H1 (cell line): ENCODE results near the gene PXDN. TPM values are rescaled to one million over a fixed set of nuclear protein-coding genes. Genes with fewer than 3 reads are reported as not detected.

Experiments used
- CTCF ChIA-PET: fragments of 300-600 bp; sonication (Branson Sonifier 250); formaldehyde crosslinking; loops from one replicate; lab custom pipeline; 2021; ENCODE audit not compliant: partially characterized antibody; lab: Charles Lee
- POLR2A ChIA-PET: fragments of 300-600 bp; sonication (Branson Sonifier 250); formaldehyde crosslinking; loops from one replicate; lab custom pipeline; 2021; ENCODE audit warnings: inconsistent platforms; ENCODE audit not compliant: partially characterized antibody; lab: Charles Lee
- DNase-seq, 2 experiments: peaks; one replicate each; pipeline versions ENCODE4 v3.0.0 to v3.0.0-alpha.2; 2010 to 2022; ENCODE audit warnings: low spot score in 2 of 2, low read depth in 1 of 2, mixed read lengths in 1 of 2
- FAIRE-seq: peaks from 2 replicates; lab custom pipeline; 2011; peaks lifted over from hg19 to GRCh38; lab: Jason Lieb, UNC
- H2AFZ ChIP-seq: 2 replicates; pipeline ENCODE4 v1.8.1; 2012; ENCODE audit warnings: low read length, inconsistent platforms
- H2AK5ac ChIP-seq: 2 replicates; pipeline ENCODE4 v1.6.1; 2013; ENCODE audit warnings: low read depth, low read length
- H2BK120ac ChIP-seq: replicated peaks from 2 replicates; pipeline ENCODE3; 2013; ENCODE audit warnings: low read depth, low read length, inconsistent platforms
- H2BK12ac ChIP-seq: 2 replicates; pipeline ENCODE4 v1.6.1; 2013; ENCODE audit warnings: low read depth, low read length
- H2BK15ac ChIP-seq: 2 replicates; pipeline ENCODE4 v1.6.1; 2013; ENCODE audit warnings: low read length
- H2BK20ac ChIP-seq: 2 replicates; pipeline ENCODE4 v1.6.1; 2013; ENCODE audit warnings: low read length
- H2BK5ac ChIP-seq: 2 replicates; pipeline ENCODE4 v1.6.1; 2013; ENCODE audit warnings: low read depth, low read length
- H3K14ac ChIP-seq: 2 replicates; pipeline ENCODE4 v1.6.1; 2013; ENCODE audit warnings: inconsistent platforms; ENCODE audit not compliant: insufficient read length
- H3K18ac ChIP-seq: 2 replicates; pipeline ENCODE4 v1.6.1; 2013; ENCODE audit warnings: low read length; ENCODE audit errors: extremely low read depth
- H3K23ac ChIP-seq: 2 replicates; pipeline ENCODE4 v1.6.1; 2013; ENCODE audit warnings: inconsistent platforms; ENCODE audit not compliant: insufficient read length
- H3K23me2 ChIP-seq: 2 replicates; pipeline ENCODE4 v1.6.1; 2013; ENCODE audit warnings: low read depth, low read length
- H3K27ac ChIP-seq: 2 replicates; pipeline ENCODE4 v1.6.1; 2011; ENCODE audit warnings: low read depth, low read length, inconsistent platforms
- H3K27me3 ChIP-seq, 4 experiments: replicated peaks in 1 of 4; 1 replicate in 1 of 4; 2 replicates in 3 of 4; pipeline versions ENCODE4 v1.6.1 to v1.8.1; 2011 to 2013; ENCODE audit warnings: low read length in 3 of 4, mild to moderate bottlenecking in 3 of 4, inconsistent platforms in 2 of 4, mixed read lengths in 2 of 4, moderate library complexity in 1 of 4; ENCODE audit not compliant: control insufficient read depth in 3 of 4, insufficient read depth in 3 of 4; ENCODE audit errors: extremely low read depth in 1 of 4
- H3K36me3 ChIP-seq, 4 experiments: 2 replicates each; pipeline versions ENCODE4 v1.6.1 to v1.8.1; 2011 to 2013; ENCODE audit warnings: mild to moderate bottlenecking in 4 of 4, low read length in 3 of 4, moderate library complexity in 2 of 4, control low read depth in 1 of 4, inconsistent platforms in 1 of 4; ENCODE audit not compliant: insufficient read depth in 4 of 4, control insufficient read depth in 2 of 4
- H3K4ac ChIP-seq: replicated peaks from 2 replicates; pipeline ENCODE3; 2013; ENCODE audit warnings: low read length, low read depth, mixed read lengths, inconsistent platforms; ENCODE audit not compliant: insufficient read length
- H3K4me1 ChIP-seq, 4 experiments: replicated peaks in 1 of 4; 1 replicate in 1 of 4; 2 replicates in 3 of 4; pipeline versions ENCODE4 v1.6.1 to v1.8.1; 2011 to 2013; ENCODE audit warnings: low read length in 3 of 4, inconsistent platforms in 2 of 4, mixed read lengths in 1 of 4; ENCODE audit not compliant: insufficient read depth in 4 of 4, control insufficient read depth in 3 of 4
- H3K4me2 ChIP-seq, 2 experiments: 2 replicates each; pipeline versions ENCODE4 v1.6.1 to v1.8.1; 2011 to 2013; ENCODE audit warnings: low read depth in 2 of 2, low read length in 2 of 2, control low read depth in 1 of 2, inconsistent platforms in 1 of 2, mild to moderate bottlenecking in 1 of 2; ENCODE audit not compliant: insufficient read depth in 1 of 2
- H3K4me3 ChIP-seq, 4 experiments: fragments of 200-600, 300-600 bp in 1 of 4; sonication (generic), shearing (Covaris generic), sonication (Bioruptor Twin) in 1 of 4; 2 replicates each; pipeline versions ENCODE4 v1.5.1 to v1.8.1; 2011 to 2016; ENCODE audit warnings: low read length in 4 of 4, low read depth in 3 of 4, control low read depth in 2 of 4, inconsistent platforms in 2 of 4, mild to moderate bottlenecking in 2 of 4, mixed read lengths in 1 of 4, moderate library complexity in 1 of 4; ENCODE audit not compliant: insufficient read depth in 2 of 4; ENCODE audit errors: extremely low read depth in 1 of 4
- H3K56ac ChIP-seq: replicated peaks from 2 replicates; pipeline ENCODE3; 2013; ENCODE audit warnings: low read depth, mild to moderate bottlenecking, mixed read lengths, low read length, inconsistent platforms; ENCODE audit not compliant: insufficient read length
- H3K79me1 ChIP-seq: 2 replicates; pipeline ENCODE4 v1.6.1; 2013; ENCODE audit warnings: low read depth, low read length, control low read depth
- H3K79me2 ChIP-seq, 2 experiments: 2 replicates each; pipeline versions ENCODE4 v1.6.1 to v1.8.1; 2012 to 2013; ENCODE audit warnings: low read length in 2 of 2, mild to moderate bottlenecking in 2 of 2, inconsistent platforms in 1 of 2; ENCODE audit not compliant: insufficient read depth in 2 of 2, control insufficient read depth in 1 of 2
- H3K9ac ChIP-seq, 4 experiments: replicated peaks in 1 of 4; 1 replicate in 1 of 4; 2 replicates in 3 of 4; pipeline versions ENCODE4 v1.6.1 to v1.8.1; 2011 to 2013; ENCODE audit warnings: low read depth in 3 of 4, low read length in 3 of 4, control low read depth in 2 of 4, mild to moderate bottlenecking in 2 of 4, moderate library complexity in 2 of 4, inconsistent platforms in 1 of 4; ENCODE audit errors: extremely low read depth in 1 of 4
- H3K9me3 ChIP-seq, 2 experiments: 2 replicates each; pipeline versions ENCODE4 v1.6.1 to v1.8.1; 2012 to 2013; ENCODE audit warnings: mild to moderate bottlenecking in 2 of 2, moderate library complexity in 2 of 2, control low read depth in 1 of 2, inconsistent platforms in 1 of 2, low read depth in 1 of 2, low read length in 1 of 2, mixed read lengths in 1 of 2; ENCODE audit not compliant: insufficient read depth in 2 of 2
- H4K20me1 ChIP-seq, 2 experiments: replicated peaks in 1 of 2; 2 replicates each; pipeline versions ENCODE3 to v1.8.1; 2011 to 2013; ENCODE audit warnings: inconsistent platforms in 2 of 2, low read length in 2 of 2, mild to moderate bottlenecking in 1 of 2; ENCODE audit not compliant: insufficient read depth in 2 of 2, control insufficient read depth in 1 of 2
- H4K5ac ChIP-seq: 2 replicates; pipeline ENCODE4 v1.6.1; 2013; ENCODE audit warnings: low read length, low read depth, mixed read lengths, inconsistent platforms; ENCODE audit not compliant: insufficient read length
- H4K8ac ChIP-seq: 2 replicates; pipeline ENCODE4 v1.8.0; 2013; ENCODE audit warnings: mild to moderate bottlenecking, moderate library complexity, low read length, inconsistent platforms; ENCODE audit not compliant: insufficient read depth; ENCODE audit errors: extremely low read depth
- H4K91ac ChIP-seq: replicated peaks from 2 replicates; pipeline ENCODE3; 2013; ENCODE audit warnings: low read length, mixed read lengths, inconsistent platforms; ENCODE audit not compliant: insufficient read length
- CHD1 ChIP-seq: IDR thresholded peaks from 2 replicates; pipeline ENCODE4 v1.6.1; 2012; ENCODE audit warnings: low read depth, low read length, improper control_type of control experiment
- GTF2F1 ChIP-seq: IDR thresholded peaks from 2 replicates; pipeline ENCODE4 v1.6.1; 2012; ENCODE audit warnings: low read depth, low read length, improper control_type of control experiment, borderline replicate concordance
- POLR2AphosphoS5 ChIP-seq: IDR thresholded peaks from 2 replicates; pipeline ENCODE4 v1.6.1; 2011; ENCODE audit warnings: low read depth, low read length
- TAF1 ChIP-seq: IDR thresholded peaks from 2 replicates; pipeline ENCODE4 v1.6.1; 2011; ENCODE audit warnings: mild to moderate bottlenecking, low read depth, low read length
- YY1 ChIP-seq: IDR thresholded peaks from 2 replicates; pipeline ENCODE4 v1.6.1; 2011; ENCODE audit warnings: low read depth, mild to moderate bottlenecking, low read length
- WGBS, 2 experiments: shearing (Covaris generic) in 1 of 2; methylation state at CpG; one replicate each; pipeline versions ENCODE4 v1.1.6 to v1.1.7; 2013 to 2015; ENCODE audit warnings: low lambda C conversion rate in 2 of 2, mixed read lengths in 2 of 2, inconsistent platforms in 1 of 2, low coverage in 1 of 2, missing lambda C conversion rate in 1 of 2; ENCODE audit not compliant: insufficient replicate concordance in 2 of 2, insufficient coverage in 1 of 2, insufficient read length in 1 of 2; ENCODE audit errors: extremely low coverage in 1 of 2, missing lambda C conversion rate in 1 of 2; 5-methylcytosine and 5-hydroxymethylcytosine counted together
- polyA plus RNA-seq, 7 experiments: library from polyadenylated mRNA; depleted of rRNA in 3 of 7; stranded (reverse) in 5 of 7; unstranded in 2 of 7; fragments of >200 nt in 5 of 7; fragments of 200-250 nt in 2 of 7; gene quantifications; 1 replicate in 5 of 7; 2 replicates in 1 of 7; 4 replicates in 1 of 7; pipeline versions ENCODE4 v1.2.1 to v1.2.3, GENCODE V29; 2011 to 2013; ENCODE audit warnings: missing spikeins in 2 of 7, mixed read lengths in 2 of 7
- total RNA-seq: library from RNA; stranded (reverse); fragmentation: NEBNext Ultra II Directional; extraction: Animal tissue kit (Norgen Biotek cat#: 25700); gene quantifications from 2 replicates; pipeline ENCODE4 v1.2.1, GENCODE V29; 2021
- TF ChIP-seq, protein P1 (sequence below): IDR thresholded peaks from 2 replicates; pipeline ENCODE4 v1.6.1; 2012; ENCODE audit warnings: low read length, inconsistent platforms

PXDN gene
- total and polyA plus RNA-seq, 2 of the 8 experiments (the other 6 are each of a cell fraction or from before 2014, with no cell fraction given) = 104 to 141 TPM

DNA sequence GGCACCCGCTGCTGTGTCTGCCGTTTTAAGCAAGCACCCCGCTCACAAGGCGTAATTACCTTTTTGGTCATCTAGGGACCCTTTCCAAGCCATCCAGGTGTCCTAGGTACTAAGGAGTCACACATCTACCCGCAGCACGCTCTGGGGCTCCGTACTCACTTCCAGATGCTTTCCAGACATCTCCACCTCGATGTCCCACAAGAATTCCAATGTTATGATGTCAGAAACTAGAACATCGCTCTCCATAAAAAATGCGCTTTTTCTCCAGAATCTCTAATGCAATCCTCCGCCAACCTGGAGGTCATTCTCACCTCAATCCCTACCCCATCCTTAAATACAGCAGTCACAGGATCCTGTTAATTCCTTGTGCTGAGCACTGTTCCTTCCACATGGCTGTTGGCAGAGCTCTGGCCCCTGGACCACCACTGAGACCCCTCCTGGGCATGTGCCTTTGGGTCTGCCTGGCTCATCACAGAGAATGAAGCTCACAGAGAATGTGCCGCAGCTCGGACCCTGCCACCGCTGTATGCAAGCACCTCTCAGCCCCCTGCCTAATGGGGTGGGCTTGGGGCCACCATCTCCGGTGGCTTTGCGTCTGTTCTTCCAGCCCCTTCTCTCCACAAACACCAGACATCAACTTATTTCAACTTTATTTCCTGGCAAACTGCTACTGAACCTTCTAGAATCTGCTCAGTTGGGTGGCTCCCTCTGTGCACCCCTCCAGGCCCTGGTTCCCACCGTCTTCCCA is 4.6 kb upstream of the PXDN start:
- Histone ChIP-seq H2BK5ac (no peak overlapping the region), H3K4ac (no peak overlapping the region), H3K23ac (no peak overlapping the region), H4K91ac (no peak overlapping the region), H3K79me1 (no peaks in the 10 kb centered on the region), H3K9ac (no peak overlapping the region), H4K8ac (no peak overlapping the region; the same call in 1 of the 2 replicates), H3K23me2 (peaks cover 2% of the 10 kb centered on the region; the same call in 1 of the 2 replicates), H2BK15ac (no peak overlapping the region), H3K4me1 (peaks cover 1 to 4% (median 3%) of the 10 kb centered on the region in 4 experiments; a peak in 5 of 7 replicates), H2BK20ac (no peak overlapping the region), H3K79me2 (no peaks in the 10 kb centered on the region), H2AK5ac (no peak overlapping the region; the same call in 1 of the 2 replicates), H3K9me3 (peaks cover 1 to 2% of the 10 kb centered on the region in 2 experiments), H3K56ac (no peak overlapping the region), H3K4me3 (no peak overlapping the region), H3K27ac (no peak overlapping the region), H4K5ac (no peak overlapping the region), H3K27me3 (peaks cover 0 to 35% (median 13%) of the 10 kb centered on the region in 4 experiments; a peak in 5 of 7 replicates), H3K14ac (no peak overlapping the region), H4K20me1 (peaks cover 0 to 9% of the 10 kb centered on the region in 2 experiments), H2AFZ (no peak overlapping the region), H3K4me2 (no peak overlapping the region), H3K18ac (no peak overlapping the region), H3K36me3 (no peaks in the 10 kb centered on the region), H2BK12ac (0 out of 2 replicates have a peak overlapping the region, but pooled peaks have one; percentile 27), H2BK120ac (no peak overlapping the region)
- CTCF ChIA-PET = interaction anchor here (0.6 to 3.8 kb wide), 10 partner anchors 19 to 195 kb away, joined by 3 to 13 read pairs (median 4); no protein-coding TSS in a partner anchor
- whole genome bisulfite sequencing, 2 experiments = 92% methylated on average over 17 of the region's 17 CpGs; no CpG with 5 or more reads in 1 of the 2 experiments
- DNase-seq = peak in 1 of 2 experiments; percentile 37
- no peak for FAIRE-seq
- POLR2A ChIA-PET = interaction anchor here (1.2 to 1.6 kb wide), 4 partner anchors 10 to 123 kb away, joined by 3 to 11 read pairs (median 4); no protein-coding TSS in a partner anchor
- no peak for TF ChIP-seq POLR2AphosphoS5
- no peak for TF ChIP-seq GTF2F1
- TF ChIP-seq, protein P1, sequence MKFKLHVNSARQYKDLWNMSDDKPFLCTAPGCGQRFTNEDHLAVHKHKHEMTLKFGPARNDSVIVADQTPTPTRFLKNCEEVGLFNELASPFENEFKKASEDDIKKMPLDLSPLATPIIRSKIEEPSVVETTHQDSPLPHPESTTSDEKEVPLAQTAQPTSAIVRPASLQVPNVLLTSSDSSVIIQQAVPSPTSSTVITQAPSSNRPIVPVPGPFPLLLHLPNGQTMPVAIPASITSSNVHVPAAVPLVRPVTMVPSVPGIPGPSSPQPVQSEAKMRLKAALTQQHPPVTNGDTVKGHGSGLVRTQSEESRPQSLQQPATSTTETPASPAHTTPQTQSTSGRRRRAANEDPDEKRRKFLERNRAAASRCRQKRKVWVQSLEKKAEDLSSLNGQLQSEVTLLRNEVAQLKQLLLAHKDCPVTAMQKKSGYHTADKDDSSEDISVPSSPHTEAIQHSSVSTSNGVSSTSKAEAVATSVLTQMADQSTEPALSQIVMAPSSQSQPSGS = no peak
- no peak for TF ChIP-seq CHD1
- no peak for TF ChIP-seq TAF1
- TF ChIP-seq YY1 = no peak
